GM12873 (cell line): Measurements from ENCODE around the gene UTS2.

Source experiments
- TF ChIP-seq, protein P1 (sequence below): IDR thresholded peaks from 2 replicates; pipeline ENCODE4 v1.5.1; 2012; ENCODE audit warnings: low read depth, mild to moderate bottlenecking, moderate library complexity, low read length, control low read depth; ENCODE audit not compliant: insufficient read depth; ENCODE audit errors: missing control alignments

UTS2 gene

GRCh38 chr1:7852804-7853683 is at the start of gene UTS2:
Gene UTS2, minus strand, starts transcription at chr1:7853065. Its CDS starts 62 bp downstream, at chr1:7853003.
- TF ChIP-seq, protein P1, sequence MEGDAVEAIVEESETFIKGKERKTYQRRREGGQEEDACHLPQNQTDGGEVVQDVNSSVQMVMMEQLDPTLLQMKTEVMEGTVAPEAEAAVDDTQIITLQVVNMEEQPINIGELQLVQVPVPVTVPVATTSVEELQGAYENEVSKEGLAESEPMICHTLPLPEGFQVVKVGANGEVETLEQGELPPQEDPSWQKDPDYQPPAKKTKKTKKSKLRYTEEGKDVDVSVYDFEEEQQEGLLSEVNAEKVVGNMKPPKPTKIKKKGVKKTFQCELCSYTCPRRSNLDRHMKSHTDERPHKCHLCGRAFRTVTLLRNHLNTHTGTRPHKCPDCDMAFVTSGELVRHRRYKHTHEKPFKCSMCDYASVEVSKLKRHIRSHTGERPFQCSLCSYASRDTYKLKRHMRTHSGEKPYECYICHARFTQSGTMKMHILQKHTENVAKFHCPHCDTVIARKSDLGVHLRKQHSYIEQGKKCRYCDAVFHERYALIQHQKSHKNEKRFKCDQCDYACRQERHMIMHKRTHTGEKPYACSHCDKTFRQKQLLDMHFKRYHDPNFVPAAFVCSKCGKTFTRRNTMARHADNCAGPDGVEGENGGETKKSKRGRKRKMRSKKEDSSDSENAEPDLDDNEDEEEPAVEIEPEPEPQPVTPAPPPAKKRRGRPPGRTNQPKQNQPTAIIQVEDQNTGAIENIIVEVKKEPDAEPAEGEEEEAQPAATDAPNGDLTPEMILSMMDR = no peak

DNA sequence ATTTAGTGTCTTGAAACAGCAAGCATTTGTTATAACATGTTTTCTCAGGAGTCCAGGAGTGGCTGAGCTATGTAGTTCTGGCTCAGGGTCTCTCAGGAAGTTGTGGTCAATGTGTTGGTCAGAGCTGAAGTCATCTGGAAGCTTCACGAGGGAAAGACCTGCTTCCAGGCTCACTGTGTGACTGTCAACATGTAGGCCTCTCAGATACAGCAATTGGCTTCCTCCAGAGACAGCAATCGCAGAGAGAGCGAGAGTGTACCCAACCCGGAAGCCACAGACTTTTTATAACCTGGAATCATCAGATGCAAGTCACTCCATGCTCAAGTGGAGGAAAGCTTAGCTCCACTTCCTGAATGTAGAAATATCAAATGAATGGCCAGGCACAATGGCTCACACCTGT is 46.9 kb upstream of the UTS2 start:
- TF ChIP-seq, protein P1 = no peak

DNA sequence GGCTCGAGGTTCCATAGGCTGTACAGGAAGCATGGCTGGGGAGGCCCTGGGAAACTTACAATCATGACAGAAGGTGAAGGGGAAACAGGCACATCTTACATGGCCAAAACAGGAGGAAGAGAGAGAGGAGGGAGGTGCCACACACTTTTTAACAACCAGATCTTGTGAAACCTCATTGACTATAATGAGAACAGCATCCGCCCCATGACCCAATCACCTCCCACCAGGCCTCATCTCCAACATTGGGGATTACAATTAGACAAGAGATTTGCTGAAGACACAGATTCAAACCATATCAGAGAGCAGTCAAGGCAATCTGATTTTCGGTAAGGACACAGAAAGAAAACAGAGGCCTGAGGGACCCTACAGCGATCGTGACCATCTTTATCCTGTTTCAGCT is 46.1 kb upstream of the UTS2 start:
- TF ChIP-seq, protein P1 = no peak

DNA sequence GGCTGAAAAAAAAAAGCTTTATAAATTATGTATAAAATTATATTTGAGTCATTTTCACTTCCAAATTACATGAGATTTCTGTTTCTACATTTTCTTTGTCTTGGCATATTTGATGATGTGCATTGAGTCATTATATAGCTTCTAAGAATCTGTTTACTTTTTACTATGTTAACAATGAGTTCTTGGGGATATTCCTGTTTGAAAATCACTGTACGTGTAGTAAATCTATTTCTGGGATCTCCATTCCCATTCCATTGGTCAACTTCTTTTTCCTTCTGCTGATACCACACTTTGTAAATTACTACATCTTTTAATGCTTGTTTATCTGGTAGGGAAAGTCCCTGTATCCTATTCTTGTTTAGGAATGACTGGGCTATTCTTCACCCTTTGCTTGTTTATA is 44.1 kb upstream of the UTS2 start:
- TF ChIP-seq, protein P1 = no peak

DNA sequence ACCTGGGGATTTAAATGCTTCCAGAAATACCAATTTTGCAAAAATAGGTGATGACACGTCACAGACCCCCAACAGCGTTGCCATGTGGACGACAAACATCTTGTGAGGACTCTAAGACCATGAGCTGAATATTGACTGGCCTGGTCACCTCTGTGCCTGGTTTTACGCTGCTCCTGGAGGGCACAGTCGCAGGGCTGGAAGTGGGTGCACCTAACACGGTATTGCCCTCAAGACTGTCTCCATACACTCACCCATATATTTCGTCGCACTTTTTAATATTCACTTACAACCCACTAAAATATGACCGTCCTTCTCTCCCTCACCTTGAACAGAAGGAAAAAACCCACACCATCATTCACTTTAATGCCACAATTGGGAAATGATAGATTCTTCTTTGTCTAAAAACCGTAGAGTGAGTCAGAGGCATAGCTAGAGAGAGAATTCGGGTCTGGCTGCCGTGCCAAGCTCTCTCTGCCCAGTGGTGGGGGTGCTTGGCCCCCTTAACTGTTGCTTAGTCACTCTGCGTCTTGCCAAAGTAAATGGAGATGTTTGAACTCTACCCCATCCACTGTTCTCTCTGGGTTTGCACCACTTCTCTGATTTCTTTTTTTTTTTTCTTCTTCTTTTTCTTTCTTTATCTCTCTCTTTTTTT is 40.8 kb upstream of the UTS2 start:
- TF ChIP-seq, protein P1 = no peak

GRCh38 chr1:7891804-7892203 is 38.9 kb upstream of the UTS2 start:
- TF ChIP-seq, protein P1 = no peak

DNA sequence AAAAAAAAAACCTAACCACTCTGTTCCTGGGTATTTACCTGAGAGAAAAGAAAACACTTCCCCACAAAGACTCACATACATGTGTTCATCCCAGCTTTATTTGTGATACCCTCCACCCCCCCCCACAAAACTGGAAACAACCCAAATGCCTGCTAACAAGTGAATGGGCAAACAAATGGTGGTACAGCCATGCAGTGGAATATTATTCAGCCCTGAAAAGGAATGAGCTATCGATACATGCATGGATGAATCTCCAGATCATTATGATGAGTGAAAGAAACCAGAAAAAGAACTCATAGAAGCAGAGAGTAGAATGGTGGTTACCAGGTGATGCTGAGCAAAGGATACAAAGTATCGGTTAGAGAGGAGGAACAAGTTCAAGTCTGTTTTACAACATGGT is 38.0 kb upstream of the UTS2 start:
- TF ChIP-seq, protein P1 = no peak
